HS-27A (cell line): ENCODE data around the gene ZNF768.

ENCODE experiments used
- DNase-seq: peaks from one replicate; pipeline ENCODE4 v3.0.0-alpha.2; 2012; ENCODE audit warnings: low read depth, missing footprints

ZNF768 gene

GRCh38 chr16:30526137-30526822, at the start of gene ZNF768:
TSS of gene ZNF768 (minus strand) at chr16:30526566. CDS start at chr16:30526413, 153 bp downstream.
- DNase-seq = no peak

GRCh38 chr16:30574678-30575077, 48.3 kb upstream of the ZNF768 start:
- no peak for DNase-seq

GRCh38 chr16:30571445-30572322, 45.3 kb upstream of the ZNF768 start, which contains the start of gene ZNF688:
TSS of gene ZNF688 (minus strand) at chr16:30571714. CDS start at chr16:30571629, 85 bp downstream.
- peak; percentile 89 for DNase-seq

- no peak for DNase-seq
Observed at GRCh38 chr16:30570636-30571444, 44.5 kb upstream of the ZNF768 start.

- DNase-seq = no peak
Observed at GRCh38 chr16:30569746-30570635, 43.6 kb upstream of the ZNF768 start.

- DNase-seq = no peak
Observed at GRCh38 chr16:30569281-30569680, 42.9 kb upstream of the ZNF768 start.

- no peak for DNase-seq
Observed at GRCh38 chr16:30567991-30568638, 41.7 kb upstream of the ZNF768 start.

- DNase-seq = no peak
Observed at GRCh38 chr16:30567160-30567990, 41.0 kb upstream of the ZNF768 start.

GRCh38 chr16:30566531-30566930, 40.2 kb upstream of the ZNF768 start:
- no peak for DNase-seq

- DNase-seq = no peak
Observed at GRCh38 chr16:30565984-30566383, 39.6 kb upstream of the ZNF768 start.

- no peak for DNase-seq
Observed at GRCh38 chr16:30565526-30565925, 39.2 kb upstream of the ZNF768 start.

- DNase-seq = no peak
Observed at GRCh38 chr16:30562021-30562420, 35.7 kb upstream of the ZNF768 start.

GRCh38 chr16:30561089-30561816, 34.9 kb upstream of the ZNF768 start:
- DNase-seq = no peak

- no peak for DNase-seq
Observed at GRCh38 chr16:30559690-30560089, 33.3 kb upstream of the ZNF768 start.

- DNase-seq = no peak
Observed at GRCh38 chr16:30558789-30559377, 32.5 kb upstream of the ZNF768 start.

- peak; percentile 91 for DNase-seq
Observed at GRCh38 chr16:30557957-30558788, 31.8 kb upstream of the ZNF768 start, which contains the start of gene ZNF764. TSS of gene ZNF764 (minus strand) at chr16:30558374. CDS start at chr16:30558182, 192 bp downstream.

GRCh38 chr16:30557707-30557956, 31.3 kb upstream of the ZNF768 start:
- DNase-seq = no peak

- no peak for DNase-seq
Observed at GRCh38 chr16:30556125-30556473, 29.7 kb upstream of the ZNF768 start.
